GM12878 (cell line): ENCODE data around the gene CD70. TPM values are rescaled to one million over a fixed set of nuclear protein-coding genes. Genes with fewer than 3 reads are reported as not detected.

ENCODE experiments used
- ATAC-seq: fragments of 200-7000 bp; cut with Tn5 transposase; 3 replicates; pipeline ENCODE4 v1.9.1; 2020; ENCODE audit warnings: mild to moderate bottlenecking, moderate library complexity
- BruUV-seq: library from RNA; stranded (reverse); fragments of 400-500 nt; replicated peaks from 2 replicates; lab custom pipeline; 2021; lab: Mats Ljungman, UMichigan
- CTCF ChIA-PET: fragments of 300-600 bp; sonication (Branson Sonifier 250); formaldehyde crosslinking; extraction: SDS; loops from one replicate; lab custom pipeline; 2021; ENCODE audit warnings: inconsistent platforms; lab: Yijun Ruan, JAX
- POLR2A ChIA-PET: fragments of 350-600 bp; formaldehyde crosslinking; extraction: SDS; loops from one replicate; lab custom pipeline; 2021; ENCODE audit warnings: inconsistent platforms; lab: Charles Lee
- RAD21 ChIA-PET: fragments of 300-600 bp; sonication (Branson Sonifier 250); formaldehyde crosslinking; loops from one replicate; lab custom pipeline; 2023; ENCODE audit warnings: antibody characterized with exemption; ENCODE audit not compliant: unreplicated experiment; lab: Charles Lee
- SMC1A ChIA-PET: fragments of 300-600 bp; sonication (Branson Sonifier 250); formaldehyde crosslinking; loops from one replicate; lab custom pipeline; 2023; ENCODE audit not compliant: unreplicated experiment, uncharacterized antibody; lab: Charles Lee
- DNase-seq: peaks from one replicate; pipeline ENCODE4 v3.0.0-alpha.2; 2011; ENCODE audit warnings: low read depth, low spot score
- FAIRE-seq: peaks from 3 replicates; lab custom pipeline; 2011; peaks lifted over from hg19 to GRCh38; lab: Jason Lieb, UNC
- H2AFZ ChIP-seq: 2 replicates; pipeline ENCODE4 v1.6.0; 2011; ENCODE audit warnings: low read depth, low read length, control low read depth; ENCODE audit not compliant: control insufficient read depth
- H3K27ac ChIP-seq: 2 replicates; pipeline ENCODE4 v1.5.1; 2011; ENCODE audit warnings: control low read depth; ENCODE audit not compliant: control insufficient read depth, insufficient read depth
- H3K27me3 ChIP-seq, 2 experiments: replicated peaks in 1 of 2; 2 replicates each; pipeline versions ENCODE4 v1.6.0 to v1.6.1; 2011; ENCODE audit warnings: low read length in 1 of 2; ENCODE audit not compliant: control insufficient read depth in 2 of 2, insufficient read depth in 2 of 2
- H3K36me3 ChIP-seq, 2 experiments: 2 replicates each; pipeline ENCODE4 v1.5.1; 2011; ENCODE audit warnings: low read length in 1 of 2; ENCODE audit not compliant: control insufficient read depth in 2 of 2, insufficient read depth in 2 of 2
- H3K4me1 ChIP-seq: 2 replicates; pipeline ENCODE4 v1.6.1; 2011; ENCODE audit warnings: mild to moderate bottlenecking, low read length, moderate library complexity, mixed read lengths; ENCODE audit not compliant: control insufficient read depth, insufficient read depth
- H3K4me2 ChIP-seq: 2 replicates; pipeline ENCODE4 v1.6.0; 2011; ENCODE audit warnings: control low read depth; ENCODE audit not compliant: control insufficient read depth, insufficient read depth
- H3K4me3 ChIP-seq: fragments of 200-600 bp; sonication (generic); 2 replicates; pipeline ENCODE4 v1.5.1; 2016
- H3K79me2 ChIP-seq: 2 replicates; pipeline ENCODE4 v1.6.0; 2011; ENCODE audit warnings: low read length; ENCODE audit not compliant: control insufficient read depth, insufficient read depth
- H3K9ac ChIP-seq: 2 replicates; pipeline ENCODE4 v1.8.0; 2011; ENCODE audit warnings: low read length, control low read depth, mixed read lengths; ENCODE audit not compliant: control insufficient read depth, insufficient read depth
- H3K9me3 ChIP-seq: replicated peaks from 3 replicates; pipeline ENCODE4 v1.5.1; 2011; ENCODE audit warnings: mild to moderate bottlenecking, low read length; ENCODE audit not compliant: control insufficient read depth, insufficient read depth
- H4K20me1 ChIP-seq: 2 replicates; pipeline ENCODE4 v1.6.0; 2011; ENCODE audit not compliant: control insufficient read depth, insufficient read depth
- ATF7 ChIP-seq: fragments of 450-650 bp; IDR thresholded peaks from 2 replicates; pipeline ENCODE4 v1.6.1; 2016; ENCODE audit warnings: low read depth, mild to moderate bottlenecking
- BHLHE40 ChIP-seq, 2 experiments: fragments of 450-650 bp in 1 of 2; IDR thresholded peaks; 2 replicates each; pipeline ENCODE4 v1.6.1; 2011 to 2017; ENCODE audit warnings: low read depth in 2 of 2, borderline replicate concordance in 1 of 2, improper control_type of control experiment in 1 of 2, low read length in 1 of 2, mild to moderate bottlenecking in 1 of 2
- EP300 ChIP-seq, 2 experiments: fragments of 150-350 bp in 1 of 2; IDR thresholded peaks; 2 replicates each; pipeline ENCODE4 v1.6.1; 2011 to 2012; ENCODE audit warnings: low read depth in 2 of 2, low read length in 2 of 2, borderline replicate concordance in 1 of 2, improper control_type of control experiment in 1 of 2, inconsistent platforms in 1 of 2; ENCODE audit not compliant: control insufficient read depth in 1 of 2
- GABPA ChIP-seq: IDR thresholded peaks from 2 replicates; pipeline ENCODE4 v1.6.1; 2014; ENCODE audit warnings: antibody characterized with exemption, low read depth, mild to moderate bottlenecking, inconsistent platforms
- IKZF2 ChIP-seq, 2 experiments: fragments of 450-650 bp; IDR thresholded peaks; 2 replicates each; pipeline ENCODE4 v1.6.1; 2017; ENCODE audit warnings: mild to moderate bottlenecking in 2 of 2, moderate library complexity in 2 of 2
- KDM1A ChIP-seq: fragments of 200-600 bp; sonication (generic); IDR thresholded peaks from 2 replicates; pipeline ENCODE4 v1.6.1; 2016; ENCODE audit warnings: borderline replicate concordance
- MTA2 ChIP-seq: fragments of 450-650 bp; IDR thresholded peaks from 2 replicates; pipeline ENCODE4 v1.6.1; 2016; ENCODE audit warnings: low read depth, mild to moderate bottlenecking, moderate library complexity
- NBN ChIP-seq: fragments of 450-650 bp; IDR thresholded peaks from 2 replicates; pipeline ENCODE4 v1.6.1; 2016
- NFXL1 ChIP-seq: fragments of 450-650 bp; IDR thresholded peaks from 2 replicates; pipeline ENCODE4 v1.6.1; 2017; ENCODE audit warnings: antibody characterized with exemption, mild to moderate bottlenecking, borderline replicate concordance
- NR2F1 ChIP-seq: fragments of 450-650 bp; conservative IDR thresholded peaks from 2 replicates; pipeline ENCODE4 v1.6.1; 2017; ENCODE audit warnings: mild to moderate bottlenecking
- PAX8 ChIP-seq: fragments of 450-650 bp; IDR thresholded peaks from 2 replicates; pipeline ENCODE4 v1.6.1; 2017; ENCODE audit warnings: mild to moderate bottlenecking, moderate library complexity
- PBX3 ChIP-seq: IDR thresholded peaks from 2 replicates; pipeline ENCODE4 v1.6.1; 2011; ENCODE audit warnings: mild to moderate bottlenecking, low read depth, low read length, moderate library complexity; ENCODE audit not compliant: insufficient replicate concordance
- POLR2AphosphoS2 ChIP-seq: IDR thresholded peaks from 2 replicates; pipeline ENCODE4 v1.6.1; 2011; ENCODE audit warnings: low read depth, mild to moderate bottlenecking, low read length, improper control_type of control experiment, moderate library complexity
- RCOR1 ChIP-seq: conservative IDR thresholded peaks from 2 replicates; pipeline ENCODE4 v1.6.1; 2012; ENCODE audit warnings: low read depth, low read length, improper control_type of control experiment
- RUNX3 ChIP-seq: IDR thresholded peaks from 2 replicates; pipeline ENCODE4 v1.6.1; 2012; ENCODE audit warnings: low read length, inconsistent platforms
- SIN3A ChIP-seq: IDR thresholded peaks from 2 replicates; pipeline ENCODE4 v1.6.1; 2012; ENCODE audit warnings: low read depth, low read length, improper control_type of control experiment
- SKIL ChIP-seq: fragments of 450-650 bp; IDR thresholded peaks from 2 replicates; pipeline ENCODE4 v1.6.1; 2017; ENCODE audit warnings: mild to moderate bottlenecking, low read depth, inconsistent platforms; ENCODE audit not compliant: poor library complexity, severe bottlenecking
- STAT1 ChIP-seq: fragments of 450-650 bp; conservative IDR thresholded peaks from 2 replicates; pipeline ENCODE4 v1.6.1; 2014; ENCODE audit warnings: antibody characterized with exemption, mild to moderate bottlenecking
- ZNF24 ChIP-seq: fragments of 450-650 bp; IDR thresholded peaks from 2 replicates; pipeline ENCODE4 v1.6.1; 2017; ENCODE audit warnings: antibody characterized with exemption, mild to moderate bottlenecking
- ZSCAN29 ChIP-seq: fragments of 450-650 bp; IDR thresholded peaks from 2 replicates; pipeline ENCODE4 v1.6.1; 2017; ENCODE audit warnings: mild to moderate bottlenecking, moderate library complexity
- WGBS: methylation state at CpG from one replicate; pipeline ENCODE4 v1.1.6; 2016; ENCODE audit warnings: low lambda C conversion rate; ENCODE audit not compliant: insufficient replicate concordance, insufficient coverage; ENCODE audit errors: missing lambda C conversion rate; 5-methylcytosine and 5-hydroxymethylcytosine counted together
- in situ Hi-C: fragments of 300-500 bp; cut with MboI; formaldehyde crosslinking; loops from 9 replicates; pipeline ENCODE4 v1.14.3; 2018; ENCODE audit warnings: mixed read lengths
- intact Hi-C: fragments of 100-400 bp; cut with micrococcal nuclease; formaldehyde crosslinking; loops from one replicate; pipeline ENCODE4 v1.14.2; 2022; ENCODE audit not compliant: unreplicated experiment
- polyA plus RNA-seq, 11 experiments: library from polyadenylated mRNA; depleted of rRNA in 4 of 11; unstranded in 6 of 11; stranded (reverse) in 5 of 11; fragments of >200 nt; fragmentation: Nextera tagmentation in 4 of 11; fragmentation: Illumina TruSeq in 1 of 11; extraction: Ambion mirVana in 4 of 11; extraction: Trizol in 1 of 11; gene quantifications; 1 replicate in 1 of 11; 2 replicates in 10 of 11; pipeline versions ENCODE4 v1.2.1 to v1.2.3, GENCODE V29; 2011 to 2016; ENCODE audit warnings: inconsistent platforms in 2 of 11, missing spikeins in 2 of 11, low read depth in 1 of 11
- total RNA-seq, 4 experiments: library from RNA; depleted of rRNA in 3 of 4; stranded (reverse); fragments of >200 nt in 3 of 4; fragmentation: Illumina TruSeq in 1 of 4; extraction: Trizol in 1 of 4; gene quantifications; 2 replicates each; pipeline versions ENCODE4 v1.2.1 to v1.2.3, GENCODE V29; 2013 to 2021
- TF ChIP-seq, protein P1 (sequence below): IDR thresholded peaks from 2 replicates; pipeline ENCODE4 v1.6.1; 2011; ENCODE audit warnings: low read depth, mild to moderate bottlenecking, low read length, moderate library complexity, borderline replicate concordance; ENCODE audit errors: extremely low read depth

CD70 gene
- total and polyA plus RNA-seq, 10 of the 15 experiments (the other 5 are each of a cell fraction or from before 2014, with no cell fraction given), result 16.4 to 441 (median 265) TPM

DNA sequence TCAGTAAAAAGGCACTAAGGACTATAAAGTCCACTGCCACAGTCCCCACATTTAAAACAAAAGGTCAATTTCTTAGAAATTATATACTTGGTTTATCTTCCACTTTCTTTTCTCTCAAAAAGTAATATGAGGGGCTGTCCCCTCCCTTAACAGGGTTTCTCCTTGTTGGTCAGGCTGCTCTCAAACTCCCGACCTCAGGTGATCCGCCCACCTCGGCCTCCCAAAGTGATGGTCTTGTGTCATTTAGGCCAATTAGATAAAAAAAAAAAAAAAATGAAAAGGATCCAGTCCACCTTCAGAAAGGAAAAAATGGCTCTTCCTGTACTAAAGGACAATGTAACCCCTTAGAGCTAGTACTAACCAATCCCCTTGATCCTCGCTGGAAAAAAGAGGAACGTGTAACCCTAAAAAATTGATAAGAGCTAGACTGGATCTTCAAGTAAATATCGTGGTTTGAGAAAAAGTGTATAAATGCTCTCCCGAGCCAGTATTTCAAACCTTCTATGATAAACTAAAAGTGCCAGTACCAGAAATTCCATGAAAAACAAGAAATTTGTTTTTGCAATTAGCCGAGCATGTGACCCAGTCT is 9.0 kb upstream of the CD70 start:
- CTCF ChIA-PET, result interaction anchor here (0.9 to 3.8 kb wide), 9 partner anchors 9 to 138 kb away, joined by 3 to 14 read pairs (median 5); partner anchors contain the start of gene GPR108
- TF ChIP-seq PAX8 (no peak), SKIL (peak; percentile 62), SIN3A (no peak), PBX3 (no peak), KDM1A (no peak), NR2F1 (peak; percentile 34), STAT1 (no peak), BHLHE40 (IDR thresholded peaks at IDR 0.05; ENCODE audit: borderline replicate concordance in 1 of 2, low read depth in 2 of 2, low read length in 1 of 2) (peak in 1 of 2 experiments; percentile 53; a peak in 2 of 4 replicates), NFXL1 (no peak), ZNF24 (no peak), EP300 (IDR thresholded peaks at IDR 0.05; ENCODE audit: borderline replicate concordance in 1 of 2, control insufficient read depth in 1 of 2, low read depth in 2 of 2, low read length in 2 of 2) (no peak), POLR2AphosphoS2 (no peak), GABPA (no peak), ATF7 (0 out of 2 replicates have a peak, but pooled peaks have one; percentile 13), NBN (peak; percentile 54), RUNX3 (peak; percentile 26; the same call in 1 of the 2 replicates), MTA2 (peak; percentile 49), RCOR1 (no peak), IKZF2 (IDR thresholded peaks at IDR 0.05) (peak; percentile 39 to 64; a peak in 3 of 4 replicates), ZSCAN29 (no peak)
- TF ChIP-seq, protein P1, sequence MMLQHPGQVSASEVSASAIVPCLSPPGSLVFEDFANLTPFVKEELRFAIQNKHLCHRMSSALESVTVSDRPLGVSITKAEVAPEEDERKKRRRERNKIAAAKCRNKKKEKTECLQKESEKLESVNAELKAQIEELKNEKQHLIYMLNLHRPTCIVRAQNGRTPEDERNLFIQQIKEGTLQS, result no peak

More for the DNA sequence above, 9.0 kb upstream of the CD70 start:
- Histone ChIP-seq H3K36me3 (no peaks in the 10 kb centered on the region; a peak in 2 of 4 replicates), H3K9me3 (peaks cover 8% of the 10 kb centered on the region; the same call in 2 of the 3 replicates), H2AFZ (no peak overlapping the region), H3K4me3 (peak overlapping the region; percentile 66), H4K20me1 (no peaks in the 10 kb centered on the region), H3K27me3 (no peaks in the 10 kb centered on the region), H3K27ac (peak overlapping the region; percentile 95), H3K4me1 (peaks cover 32% of the 10 kb centered on the region), H3K79me2 (peaks cover 67% of the 10 kb centered on the region), H3K9ac (peak overlapping the region; percentile 90), H3K4me2 (peak overlapping the region; percentile 76)
- intact Hi-C loops (loop anchor here (2.0 kb wide), 1 partner anchor 71 kb away; no protein-coding TSS in a partner anchor), in situ Hi-C loops (no loop called here)
- POLR2A ChIA-PET, result interaction anchor here (0.6 to 3.5 kb wide), 14 partner anchors 10 to 264 kb away, joined by 3 to 46 read pairs (median 6); partner anchors contain the start of genes CD70 and TNFSF14
- no TSS peak for BruUV-seq
- FAIRE-seq (no peak), DNase-seq (no peak), ATAC-seq (peak; percentile 53)
- RAD21 ChIA-PET, result interaction anchor here (0.9 to 3.4 kb wide), 17 partner anchors 9 to 264 kb away, joined by 3 to 31 read pairs (median 7); partner anchors contain the start of genes GPR108, TNFSF14 and TNFSF9
- SMC1A ChIA-PET, result interaction anchor here (0.8 to 7.3 kb wide), 20 partner anchors 9 to 263 kb away, joined by 3 to 100 read pairs (median 6); partner anchors contain the start of genes CD70, TNFSF9 and VAV1
- 65% methylated on average over 8 of the region's 8 CpGs for WGBS
